ENCODE measurements around the gene LRRN3. TPM values are rescaled to one million over a fixed set of nuclear protein-coding genes. Genes with fewer than 3 reads are reported as not detected.

Gene LRRN3
- total RNA-seq, 6 experiments from 2014 or later: 0.19 to 0.31 (median 0.22) TPM; not detected in 2

GRCh38 chr7:111115966-111116365 is 25.0 kb downstream of the LRRN3 start:
- Histone ChIP-seq H3K4me3 (no peak overlapping the region), H3K36me3 (no peaks in the 10 kb centered on the region), H3K27ac (no peak overlapping the region), H3K4me1 (no peaks in the 10 kb centered on the region), H3K9me3 (no peaks in the 10 kb centered on the region), H3K27me3 (no peaks in the 10 kb centered on the region)
- 100% methylated on average over 2 of the region's 2 CpGs for WGBS (ENCODE audit: insufficient coverage, low coverage, low lambda C conversion rate, missing lambda C conversion rate)
- DNase-seq (no peak), ATAC-seq (no peak)
- intact Hi-C loops (cut with DNase I): no loop called here
- no peak for TF ChIP-seq POLR2A (IDR thresholded peaks at IDR 0.05)

DNA sequence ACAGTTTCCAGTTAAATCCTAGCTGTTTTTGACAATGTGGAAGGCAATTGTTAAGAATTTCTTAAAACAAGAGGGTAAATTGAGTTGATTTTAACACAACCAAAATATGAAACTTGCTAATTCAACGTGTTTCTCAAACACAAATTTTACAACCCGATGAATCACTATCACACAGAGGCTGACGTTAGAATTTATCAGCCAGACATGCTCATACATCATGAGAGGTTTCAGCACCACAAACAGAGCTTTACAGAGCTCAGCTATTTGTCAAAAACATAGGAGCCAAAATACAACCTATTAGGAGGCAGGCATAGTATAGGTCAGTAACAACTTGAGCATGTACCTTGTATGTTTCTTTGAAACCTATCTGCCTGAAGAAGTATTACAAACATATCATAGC is 36.1 kb downstream of the LRRN3 start:
- Histone ChIP-seq H3K9me3 (no peaks in the 10 kb centered on the region), H3K36me3 (no peaks in the 10 kb centered on the region), H3K27me3 (no peaks in the 10 kb centered on the region), H3K4me1 (no peaks in the 10 kb centered on the region), H3K4me3 (no peak overlapping the region), H3K27ac (no peak overlapping the region)
- DNase-seq (no peak), ATAC-seq (no peak)
- 56% methylated on average over 3 of the region's 3 CpGs for WGBS (ENCODE audit: insufficient coverage, low coverage, low lambda C conversion rate, missing lambda C conversion rate)
- intact Hi-C loops (cut with DNase I): no loop called here
- TF ChIP-seq CTCF (IDR thresholded peaks at IDR 0.05) (no peak), POLR2A (IDR thresholded peaks at IDR 0.05) (no peak)

DNA sequence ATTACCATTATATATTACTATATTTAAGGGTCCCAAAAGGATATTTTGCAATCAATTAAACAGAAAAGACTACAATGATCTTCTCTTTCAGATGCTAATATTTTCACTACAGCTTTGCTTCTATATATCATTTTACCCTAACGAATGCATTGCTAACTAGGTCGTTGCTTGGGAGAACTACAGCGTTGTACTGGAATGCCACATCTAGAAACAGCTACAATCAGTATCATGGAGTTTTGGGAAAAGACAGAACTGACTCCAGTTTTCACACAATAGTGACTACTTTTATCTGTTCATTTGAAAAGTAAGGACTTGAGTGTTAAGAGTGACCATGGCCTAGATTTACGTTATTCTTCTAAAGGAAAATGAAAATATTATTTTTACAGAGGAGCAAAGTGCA is 38.5 kb downstream of the LRRN3 start:
- H3K36me3 ChIP-seq: no peaks in the 10 kb centered on the region
- no peak for ATAC-seq
- DNase-seq: no peak
- H3K9me3 ChIP-seq: no peaks in the 10 kb centered on the region
- intact Hi-C loops (cut with DNase I): no loop called here
- no peak overlapping the region for H3K27ac ChIP-seq
- H3K4me1 ChIP-seq: no peaks in the 10 kb centered on the region
- H3K4me3 ChIP-seq: no peak overlapping the region
- TF ChIP-seq CTCF (IDR thresholded peaks at IDR 0.05) (no peak), POLR2A (IDR thresholded peaks at IDR 0.05) (no peak)
- WGBS (ENCODE audit: insufficient coverage, low coverage, low lambda C conversion rate, missing lambda C conversion rate): 93% methylated on average over 4 of the region's 4 CpGs
- H3K27me3 ChIP-seq: no peaks in the 10 kb centered on the region

- Histone ChIP-seq H3K4me1 (no peaks in the 10 kb centered on the region), H3K27ac (no peak overlapping the region), H3K9me3 (no peaks in the 10 kb centered on the region), H3K36me3 (no peaks in the 10 kb centered on the region), H3K27me3 (no peaks in the 10 kb centered on the region), H3K4me3 (no peak overlapping the region)
- intact Hi-C loops (cut with DNase I): no loop called here
- ATAC-seq (no peak), DNase-seq (no peak)
- TF ChIP-seq CTCF (IDR thresholded peaks at IDR 0.05): no peak
- no peak for TF ChIP-seq POLR2A (IDR thresholded peaks at IDR 0.05)
- 64% methylated on average over 1 of the region's 1 CpG for WGBS (ENCODE audit: insufficient coverage, low coverage, low lambda C conversion rate, missing lambda C conversion rate)
These were observed 41.9 kb downstream of the LRRN3 start for GRCh38 chr7:111132833-111133232.

GRCh38 chr7:111137296-111138192 is 46.6 kb downstream of the LRRN3 start:
- intact Hi-C loops (cut with DNase I): no loop called here
- H3K27ac ChIP-seq: no peak overlapping the region
- no peaks in the 10 kb centered on the region for H3K27me3 ChIP-seq
- H3K4me1 ChIP-seq: no peaks in the 10 kb centered on the region
- H3K9me3 ChIP-seq: no peaks in the 10 kb centered on the region
- ATAC-seq: peak in 2 of 4 donors; percentile 31 to 46
- TF ChIP-seq POLR2A (IDR thresholded peaks at IDR 0.05) (no peak), CTCF (IDR thresholded peaks at IDR 0.05) (no peak)
- no peak for DNase-seq
- WGBS (ENCODE audit: insufficient coverage, low coverage, low lambda C conversion rate, missing lambda C conversion rate): 60% methylated on average over 4 of the region's 4 CpGs
- H3K36me3 ChIP-seq: no peaks in the 10 kb centered on the region
- H3K4me3 ChIP-seq: no peak overlapping the region

Measured in right lobe of liver (tissue), 6 donors.